Neural progenitor cell (in vitro differentiated cells): ENCODE results near the gene IRF7.

Experiments
- CTCF ChIP-seq: fragments of 200-600 bp; sonication (generic); IDR thresholded peaks from 2 replicates; pipeline ENCODE4 v1.5.1; 2017; ENCODE audit warnings: antibody characterized with exemption, mild to moderate bottlenecking
- EZH2 ChIP-seq: fragments of 200-600 bp; sonication (generic); IDR thresholded peaks from 2 replicates; pipeline ENCODE4 v1.6.1; 2017; ENCODE audit warnings: antibody characterized with exemption, mild to moderate bottlenecking, moderate library complexity
- EZH2phosphoT487 ChIP-seq: fragments of 200-600 bp; sonication (generic); IDR thresholded peaks from 2 replicates; pipeline ENCODE4 v1.6.1; 2017; ENCODE audit warnings: antibody characterized with exemption

GRCh38 chr11:629237-629583, 13.5 kb upstream of the IRF7 start:
- TF ChIP-seq CTCF (no peak), EZH2 (no peak), EZH2phosphoT487 (no peak)
